B cell (primary cell): ENCODE results near the gene ZNF821.

ENCODE experiments used
- CTCF ChIP-seq: fragments of 200-600 bp; IDR thresholded peaks from one replicate; pipeline ENCODE4 v1.8.0; 2022; ENCODE audit warnings: antibody characterized with exemption, mild to moderate bottlenecking
- EZH2 ChIP-seq: IDR thresholded peaks from 2 replicates; pipeline ENCODE4 v1.6.1; 2012; ENCODE audit warnings: borderline replicate concordance, low read depth, mild to moderate bottlenecking, moderate library complexity, low read length; ENCODE audit not compliant: insufficient read depth, poor library complexity, severe bottlenecking

GRCh38 chr16:71929048-71929447 lies 45.1 kb upstream of the ZNF821 start:
- no peak for TF ChIP-seq CTCF
- no peak for TF ChIP-seq EZH2
